Lower lobe of right lung (tissue), 2 donors: ENCODE measurements around the gene PRR36. TPM values are rescaled to one million over a fixed set of nuclear protein-coding genes. Genes with fewer than 3 reads are reported as not detected.

Source experiments
- ATAC-seq, 2 donors: fragments of 200-7000 bp; cut with Tn5 transposase; one replicate each; pipeline ENCODE4 v1.9.1; 2020 to 2022; ENCODE audit warnings: mild to moderate bottlenecking in 2 of 2, moderate library complexity in 2 of 2
- DNase-seq: peaks from one replicate; pipeline ENCODE4 v3.0.0-alpha.2; 2020
- H3K27ac ChIP-seq: fragments of 200-600 bp; one replicate; pipeline ENCODE4 v1.8.0; 2022
- H3K27me3 ChIP-seq: fragments of 200-600 bp; one replicate; pipeline ENCODE4 v1.8.0; 2022; ENCODE audit warnings: low read depth
- H3K36me3 ChIP-seq: fragments of 200-600 bp; one replicate; pipeline ENCODE4 v1.8.0; 2022; ENCODE audit warnings: mild to moderate bottlenecking
- H3K4me1 ChIP-seq: fragments of 200-600 bp; one replicate; pipeline ENCODE4 v1.8.0; 2022
- H3K4me3 ChIP-seq: fragments of 200-600 bp; one replicate; pipeline ENCODE4 v1.8.0; 2022; ENCODE audit warnings: mild to moderate bottlenecking
- H3K9me3 ChIP-seq: fragments of 200-600 bp; one replicate; pipeline ENCODE4 v1.8.0; 2022
- intact Hi-C: fragments of 100-400 bp; cut with DNase I; formaldehyde crosslinking; loops from one replicate; pipeline ENCODE4 v1.11.0; 2022
- total RNA-seq: library from RNA; stranded (reverse); fragmentation: NEBNext Ultra II Directional; extraction: Animal tissue kit (Norgen Biotek cat#: 25700); gene quantifications from one replicate; pipeline ENCODE4 v1.2.1, GENCODE V29; 2021
- TF ChIP-seq, protein P1 (sequence below): fragments of 200-600 bp; IDR thresholded peaks from one replicate; pipeline ENCODE4 v1.8.0; 2022; ENCODE audit warnings: antibody characterized with exemption, mild to moderate bottlenecking
- donor health status: DM: no; HTN: yes; CAD: no; lungs with severe emphysema.

The PRR36 gene
- total RNA-seq, 1 donor from 2014 or later = 2.5 TPM

DNA sequence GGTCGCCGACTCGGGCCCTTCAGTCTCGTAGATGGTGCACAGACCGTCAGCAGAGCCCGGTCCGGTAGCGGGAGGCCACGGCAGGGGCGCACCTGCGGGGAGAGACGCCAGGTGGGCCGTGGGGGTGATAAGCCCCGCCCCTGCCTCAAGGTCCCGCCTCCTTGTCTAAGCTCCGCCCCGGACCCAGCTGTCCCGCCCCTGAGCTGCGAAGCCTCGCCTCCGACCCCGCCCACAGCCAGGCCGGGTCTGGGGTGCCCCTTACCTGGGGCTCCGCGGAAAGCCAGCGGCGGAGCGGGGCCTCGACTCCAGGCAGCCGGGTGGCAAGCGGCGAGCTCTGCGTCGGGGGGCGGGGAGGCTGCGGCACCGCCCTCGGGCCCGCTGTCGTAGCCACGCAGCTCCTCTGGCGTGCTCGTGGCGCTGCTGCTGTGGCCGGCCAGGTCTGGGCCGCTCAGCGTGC lies 4.7 kb downstream of the PRR36 start:
- ATAC-seq (peak; percentile 69), DNase-seq (peak; percentile 74)
- H3K9me3 ChIP-seq = no peaks in the 10 kb centered on the region
- TF ChIP-seq, protein P1, sequence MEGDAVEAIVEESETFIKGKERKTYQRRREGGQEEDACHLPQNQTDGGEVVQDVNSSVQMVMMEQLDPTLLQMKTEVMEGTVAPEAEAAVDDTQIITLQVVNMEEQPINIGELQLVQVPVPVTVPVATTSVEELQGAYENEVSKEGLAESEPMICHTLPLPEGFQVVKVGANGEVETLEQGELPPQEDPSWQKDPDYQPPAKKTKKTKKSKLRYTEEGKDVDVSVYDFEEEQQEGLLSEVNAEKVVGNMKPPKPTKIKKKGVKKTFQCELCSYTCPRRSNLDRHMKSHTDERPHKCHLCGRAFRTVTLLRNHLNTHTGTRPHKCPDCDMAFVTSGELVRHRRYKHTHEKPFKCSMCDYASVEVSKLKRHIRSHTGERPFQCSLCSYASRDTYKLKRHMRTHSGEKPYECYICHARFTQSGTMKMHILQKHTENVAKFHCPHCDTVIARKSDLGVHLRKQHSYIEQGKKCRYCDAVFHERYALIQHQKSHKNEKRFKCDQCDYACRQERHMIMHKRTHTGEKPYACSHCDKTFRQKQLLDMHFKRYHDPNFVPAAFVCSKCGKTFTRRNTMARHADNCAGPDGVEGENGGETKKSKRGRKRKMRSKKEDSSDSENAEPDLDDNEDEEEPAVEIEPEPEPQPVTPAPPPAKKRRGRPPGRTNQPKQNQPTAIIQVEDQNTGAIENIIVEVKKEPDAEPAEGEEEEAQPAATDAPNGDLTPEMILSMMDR = no peak
- H3K4me1 ChIP-seq = peaks cover 45% of the 10 kb centered on the region
- intact Hi-C loops = no loop called here
- peak overlapping the region; percentile 55 for H3K4me3 ChIP-seq
- H3K27ac ChIP-seq = peak overlapping the region; percentile 42
- no peaks in the 10 kb centered on the region for H3K36me3 ChIP-seq
- H3K27me3 ChIP-seq = peaks cover 28% of the 10 kb centered on the region

DNA sequence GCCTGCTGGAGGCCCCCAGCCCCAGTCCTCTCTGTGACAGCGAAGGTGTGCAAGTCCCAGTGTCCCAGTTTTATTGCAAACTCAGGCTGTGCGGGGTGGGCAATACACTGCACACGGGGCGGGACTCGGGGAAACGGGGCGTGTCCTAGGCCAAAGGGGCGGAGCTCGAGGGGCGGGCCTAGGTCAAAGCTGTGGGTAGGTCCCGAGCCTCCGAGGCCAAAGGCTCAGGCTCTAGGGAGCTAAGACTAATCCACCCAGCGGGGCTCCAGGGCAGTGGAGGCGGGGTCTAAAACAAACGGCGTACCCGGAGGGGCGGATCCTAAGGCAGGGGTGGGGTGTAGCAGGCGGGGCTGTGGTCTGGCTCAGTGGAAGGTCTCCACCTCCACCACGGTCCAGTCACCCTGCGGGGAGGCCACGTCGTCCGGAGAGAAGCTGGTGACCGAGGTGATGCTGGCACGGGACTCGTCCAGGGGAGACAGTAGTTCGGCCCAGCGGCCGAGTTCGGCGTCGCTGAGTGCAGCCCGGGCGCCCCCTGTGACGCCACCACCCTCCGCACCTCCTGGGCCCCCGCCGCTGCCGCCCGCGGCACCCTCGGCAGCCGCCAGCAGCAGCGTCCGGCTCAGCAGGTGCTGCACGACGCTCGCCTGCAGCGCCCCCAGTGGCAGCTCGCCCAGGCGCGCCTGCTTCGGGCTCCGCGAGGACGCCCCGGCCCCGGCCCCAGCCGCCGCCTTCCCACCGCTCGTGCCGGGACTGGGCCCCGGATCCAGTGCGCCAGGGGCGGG lies 5.3 kb downstream of the PRR36 start:
- intact Hi-C loops = no loop called here
- H3K4me3 ChIP-seq = peak overlapping the region; percentile 55
- H3K4me1 ChIP-seq = peaks cover 45% of the 10 kb centered on the region
- H3K36me3 ChIP-seq = no peaks in the 10 kb centered on the region
- TF ChIP-seq, protein P1 = peak; percentile 88
- no peaks in the 10 kb centered on the region for H3K9me3 ChIP-seq
- ATAC-seq (peak; percentile 79 to 81), DNase-seq (peak; percentile 83)
- peak overlapping the region; percentile 42 for H3K27ac ChIP-seq
- peaks cover 24% of the 10 kb centered on the region for H3K27me3 ChIP-seq

DNA sequence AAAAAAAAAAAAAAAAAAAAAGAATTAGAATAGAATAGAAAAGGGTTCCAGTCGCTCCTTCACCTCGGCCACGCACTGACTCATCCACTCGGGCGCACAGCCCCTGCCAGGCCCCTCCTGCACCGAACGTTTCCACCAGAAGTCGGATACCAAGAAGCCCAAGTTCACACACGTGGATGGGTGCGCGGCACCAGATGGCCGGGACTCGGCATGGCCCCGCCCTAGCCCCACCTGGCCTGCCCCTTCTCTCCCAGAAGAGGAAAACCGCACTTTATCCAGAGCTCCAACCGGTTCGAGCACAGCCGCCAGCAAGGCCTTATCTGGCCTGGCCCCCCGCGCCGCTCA lies 5.9 kb downstream of the PRR36 start:
- H3K9me3 ChIP-seq = no peaks in the 10 kb centered on the region
- H3K36me3 ChIP-seq = no peaks in the 10 kb centered on the region
- peaks cover 24% of the 10 kb centered on the region for H3K27me3 ChIP-seq
- H3K4me3 ChIP-seq = peak overlapping the region; percentile 55
- peaks cover 42% of the 10 kb centered on the region for H3K4me1 ChIP-seq
- TF ChIP-seq, protein P1 = no peak
- intact Hi-C loops = no loop called here
- ATAC-seq (no peak), DNase-seq (no peak)
- no peak overlapping the region for H3K27ac ChIP-seq

DNA sequence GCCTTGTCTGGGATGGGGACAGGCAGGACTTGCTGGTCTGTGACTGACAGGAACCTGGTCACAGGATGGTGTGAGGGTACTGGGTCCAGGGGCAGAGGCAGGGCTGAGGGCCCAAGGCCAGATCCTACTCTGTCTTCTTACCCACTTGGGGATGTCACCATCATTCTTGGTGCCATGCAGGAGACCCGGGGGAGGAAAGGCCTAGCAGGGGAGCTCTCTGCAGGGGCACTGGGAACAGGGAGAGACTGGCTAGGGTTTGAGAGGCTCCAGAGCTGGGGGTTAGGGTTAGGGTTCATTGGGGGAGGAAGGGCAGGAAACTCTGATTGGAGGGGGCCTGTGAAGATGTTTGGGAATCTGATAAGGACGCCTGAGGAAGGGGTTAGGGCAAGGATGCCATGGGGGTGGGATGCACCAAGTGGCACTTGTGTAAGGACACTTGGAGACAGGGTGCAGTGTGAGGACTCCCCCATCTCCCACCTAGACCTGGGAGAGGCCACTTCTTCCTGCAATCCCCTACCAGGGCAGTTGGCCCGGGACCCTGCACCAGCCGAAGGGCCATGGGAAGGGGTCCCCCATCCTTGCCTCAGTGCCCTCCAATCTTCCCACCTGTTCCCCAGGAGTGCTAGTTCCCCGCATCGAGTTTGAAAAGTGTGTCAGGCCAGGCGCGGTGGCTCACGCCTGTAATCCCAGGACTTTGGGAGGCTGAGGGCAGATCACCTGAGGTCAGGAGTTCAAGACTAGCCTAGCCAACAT lies 6.9 kb downstream of the PRR36 start:
- H3K4me1 ChIP-seq = peaks cover 38% of the 10 kb centered on the region
- intact Hi-C loops = no loop called here
- no peak overlapping the region for H3K4me3 ChIP-seq
- peaks cover 17% of the 10 kb centered on the region for H3K27me3 ChIP-seq
- no peaks in the 10 kb centered on the region for H3K9me3 ChIP-seq
- ATAC-seq = no peak
- no peaks in the 10 kb centered on the region for H3K36me3 ChIP-seq
- TF ChIP-seq, protein P1 = no peak
- DNase-seq = no peak
- H3K27ac ChIP-seq = no peak overlapping the region

DNA sequence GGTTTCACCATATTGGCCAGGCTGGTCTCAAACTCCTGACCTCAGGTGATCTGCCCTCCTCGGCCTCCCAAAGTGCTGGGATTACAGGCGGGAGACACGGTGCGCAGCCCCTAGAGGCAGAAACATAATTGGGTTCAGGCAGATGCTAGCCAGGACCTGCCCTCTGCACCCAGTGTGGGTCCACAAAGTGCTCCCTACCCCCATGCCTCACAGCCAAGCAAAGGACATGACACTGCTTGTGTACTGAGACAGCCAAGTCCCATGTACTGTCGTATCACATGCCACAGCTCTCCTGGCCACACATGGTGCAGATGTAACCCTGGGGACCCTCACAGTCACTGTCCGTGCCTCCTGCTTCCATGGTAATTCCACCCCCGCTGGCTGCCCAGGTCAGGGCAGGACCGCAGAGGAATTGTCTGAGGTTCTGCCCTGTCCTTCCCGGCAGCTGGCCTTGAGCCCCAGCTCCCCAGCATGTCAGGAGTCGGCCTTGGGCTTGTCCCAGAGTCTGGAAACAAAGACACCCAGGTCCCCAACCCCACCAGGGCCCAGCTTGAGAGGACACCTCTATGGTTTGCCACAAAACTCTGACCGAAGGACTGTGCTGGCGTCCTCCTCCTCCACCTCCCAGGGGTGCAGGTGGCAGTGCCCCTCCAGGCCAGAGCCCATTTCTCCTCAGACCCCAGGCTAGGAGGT lies 7.6 kb downstream of the PRR36 start:
- DNase-seq = no peak
- H3K27ac ChIP-seq = no peak overlapping the region
- peaks cover 39% of the 10 kb centered on the region for H3K4me1 ChIP-seq
- TF ChIP-seq, protein P1 = no peak
- intact Hi-C loops = no loop called here
- H3K4me3 ChIP-seq = no peak overlapping the region
- H3K36me3 ChIP-seq = no peaks in the 10 kb centered on the region
- no peaks in the 10 kb centered on the region for H3K9me3 ChIP-seq
- ATAC-seq = no peak
- H3K27me3 ChIP-seq = peaks cover 22% of the 10 kb centered on the region
